Smooth muscle cell (in vitro differentiated cells): ENCODE data around the gene CNOT1. TPM values are rescaled to one million over a fixed set of nuclear protein-coding genes. Genes with fewer than 3 reads are reported as not detected.

Source experiments
- DNase-seq: peaks from one replicate; lab custom pipeline; 2025; ENCODE audit not compliant: unreplicated experiment; lab: John Stamatoyannopoulos, UW
- H2AFZ ChIP-seq: fragments of 200-600 bp; sonication (generic); 2 replicates; pipeline ENCODE4 v1.6.0; 2016; ENCODE audit warnings: antibody characterized with exemption, low read depth, mild to moderate bottlenecking
- H3F3A ChIP-seq: fragments of 200-600 bp; sonication (generic); 2 replicates; pipeline ENCODE4 v1.6.0; 2017; ENCODE audit warnings: antibody characterized with exemption, low read depth
- H3K27ac ChIP-seq: fragments of 200-600 bp; sonication (generic); 2 replicates; pipeline ENCODE4 v1.5.1; 2016; ENCODE audit warnings: low read depth, mild to moderate bottlenecking
- H3K27me3 ChIP-seq: fragments of 200-600 bp; sonication (generic); 2 replicates; pipeline ENCODE4 v1.6.1; 2016; ENCODE audit warnings: low read depth, mild to moderate bottlenecking
- H3K36me3 ChIP-seq: fragments of 200-600 bp; sonication (generic); 2 replicates; pipeline ENCODE4 v1.5.1; 2016; ENCODE audit warnings: low read depth
- H3K4me1 ChIP-seq: fragments of 200-600 bp; sonication (generic); 2 replicates; pipeline ENCODE4 v1.5.1; 2016; ENCODE audit warnings: low read depth
- H3K4me2 ChIP-seq: fragments of 200-600 bp; sonication (generic); 2 replicates; pipeline ENCODE4 v1.6.0; 2016; ENCODE audit warnings: mild to moderate bottlenecking
- H3K4me3 ChIP-seq: fragments of 200-600 bp; sonication (generic); 2 replicates; pipeline ENCODE4 v1.5.1; 2016; ENCODE audit warnings: mild to moderate bottlenecking
- H3K79me2 ChIP-seq: fragments of 200-600 bp; sonication (generic); 2 replicates; pipeline ENCODE4 v1.6.0; 2016; ENCODE audit warnings: low read depth, mild to moderate bottlenecking
- H3K9ac ChIP-seq: fragments of 200-600 bp; sonication (generic); 2 replicates; pipeline ENCODE4 v1.6.0; 2016; ENCODE audit warnings: low read depth
- H3K9me3 ChIP-seq: fragments of 200-600 bp; sonication (generic); replicated peaks from 2 replicates; pipeline ENCODE4 v1.5.1; 2016; ENCODE audit warnings: low read depth
- H4K20me1 ChIP-seq: fragments of 200-600 bp; sonication (generic); 2 replicates; pipeline ENCODE4 v1.6.0; 2016; ENCODE audit warnings: low read depth
- WGBS: methylation state at CpG from one replicate; pipeline ENCODE4 v1.1.7; 2016; ENCODE audit warnings: low lambda C conversion rate; 5-methylcytosine and 5-hydroxymethylcytosine counted together
- polyA plus RNA-seq: library from polyadenylated mRNA; unstranded; fragments of >200 nt; fragmentation: Nextera tagmentation; extraction: Ambion mirVana; gene quantifications from 2 replicates; pipeline ENCODE4 v1.2.1, GENCODE V29; 2016
- total RNA-seq: library from RNA; depleted of rRNA; stranded (reverse); fragments of >200 nt; gene quantifications from 2 replicates; pipeline ENCODE4 v1.2.3, GENCODE V29; 2014
- TF ChIP-seq, protein P1 (sequence below): fragments of 200-600 bp; sonication (generic); IDR thresholded peaks from 2 replicates; pipeline ENCODE4 v1.5.1; 2017; ENCODE audit warnings: borderline replicate concordance, mild to moderate bottlenecking, antibody characterized with exemption; ENCODE audit not compliant: insufficient read depth, poor library complexity, severe bottlenecking

CNOT1 gene
- total and polyA plus RNA-seq, 2 experiments from 2014 or later, result 42.6 to 88.4 TPM

- Histone ChIP-seq H3K9me3 (no peaks in the 10 kb centered on the region), H3K4me2 (no peak overlapping the region), H3K9ac (no peak overlapping the region), H3K27me3 (no peaks in the 10 kb centered on the region), H3K4me3 (no peak overlapping the region), H2AFZ (no peak overlapping the region), H3K36me3 (peaks cover 51% of the 10 kb centered on the region), H3K79me2 (peaks cover 25% of the 10 kb centered on the region), H3F3A (no peaks in the 10 kb centered on the region), H4K20me1 (peaks cover 8% of the 10 kb centered on the region), H3K27ac (no peak overlapping the region), H3K4me1 (no peaks in the 10 kb centered on the region)
- 95% methylated on average over 5 of the region's 5 CpGs for WGBS
- no peak for DNase-seq
- TF ChIP-seq, protein P1, sequence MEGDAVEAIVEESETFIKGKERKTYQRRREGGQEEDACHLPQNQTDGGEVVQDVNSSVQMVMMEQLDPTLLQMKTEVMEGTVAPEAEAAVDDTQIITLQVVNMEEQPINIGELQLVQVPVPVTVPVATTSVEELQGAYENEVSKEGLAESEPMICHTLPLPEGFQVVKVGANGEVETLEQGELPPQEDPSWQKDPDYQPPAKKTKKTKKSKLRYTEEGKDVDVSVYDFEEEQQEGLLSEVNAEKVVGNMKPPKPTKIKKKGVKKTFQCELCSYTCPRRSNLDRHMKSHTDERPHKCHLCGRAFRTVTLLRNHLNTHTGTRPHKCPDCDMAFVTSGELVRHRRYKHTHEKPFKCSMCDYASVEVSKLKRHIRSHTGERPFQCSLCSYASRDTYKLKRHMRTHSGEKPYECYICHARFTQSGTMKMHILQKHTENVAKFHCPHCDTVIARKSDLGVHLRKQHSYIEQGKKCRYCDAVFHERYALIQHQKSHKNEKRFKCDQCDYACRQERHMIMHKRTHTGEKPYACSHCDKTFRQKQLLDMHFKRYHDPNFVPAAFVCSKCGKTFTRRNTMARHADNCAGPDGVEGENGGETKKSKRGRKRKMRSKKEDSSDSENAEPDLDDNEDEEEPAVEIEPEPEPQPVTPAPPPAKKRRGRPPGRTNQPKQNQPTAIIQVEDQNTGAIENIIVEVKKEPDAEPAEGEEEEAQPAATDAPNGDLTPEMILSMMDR, result no peak
These were observed 99.4 kb downstream of the CNOT1 start for GRCh38 chr16:58530179-58530578.

GRCh38 chr16:58519707-58520106 lies 109.9 kb downstream of the CNOT1 start:
- H3K79me2 ChIP-seq, result peaks cover 4% of the 10 kb centered on the region
- no peak overlapping the region for H3K9ac ChIP-seq
- TF ChIP-seq, protein P1, result no peak
- H3K27me3 ChIP-seq, result no peaks in the 10 kb centered on the region
- H3K9me3 ChIP-seq, result no peaks in the 10 kb centered on the region
- no peak overlapping the region for H2AFZ ChIP-seq
- H3K4me2 ChIP-seq, result no peak overlapping the region
- peaks cover 28% of the 10 kb centered on the region for H3F3A ChIP-seq
- H3K27ac ChIP-seq, result no peak overlapping the region
- DNase-seq, result no peak
- peaks cover 44% of the 10 kb centered on the region for H4K20me1 ChIP-seq
- peaks cover 29% of the 10 kb centered on the region for H3K36me3 ChIP-seq
- no peak overlapping the region for H3K4me3 ChIP-seq
- H3K4me1 ChIP-seq, result peaks cover 5% of the 10 kb centered on the region

GRCh38 chr16:58518980-58519368 lies 110.7 kb downstream of the CNOT1 start:
- no peak for DNase-seq
- TF ChIP-seq, protein P1, result no peak
- Histone ChIP-seq H3K9me3 (no peaks in the 10 kb centered on the region), H2AFZ (no peak overlapping the region), H4K20me1 (peaks cover 44% of the 10 kb centered on the region), H3K4me1 (peaks cover 10% of the 10 kb centered on the region), H3K27ac (no peak overlapping the region), H3K4me2 (no peak overlapping the region), H3K9ac (no peak overlapping the region), H3K27me3 (no peaks in the 10 kb centered on the region), H3K79me2 (peaks cover 4% of the 10 kb centered on the region), H3K4me3 (no peak overlapping the region), H3K36me3 (peaks cover 26% of the 10 kb centered on the region), H3F3A (peaks cover 28% of the 10 kb centered on the region)
- WGBS, result 100% methylated on average over 1 of the region's 1 CpG

DNA sequence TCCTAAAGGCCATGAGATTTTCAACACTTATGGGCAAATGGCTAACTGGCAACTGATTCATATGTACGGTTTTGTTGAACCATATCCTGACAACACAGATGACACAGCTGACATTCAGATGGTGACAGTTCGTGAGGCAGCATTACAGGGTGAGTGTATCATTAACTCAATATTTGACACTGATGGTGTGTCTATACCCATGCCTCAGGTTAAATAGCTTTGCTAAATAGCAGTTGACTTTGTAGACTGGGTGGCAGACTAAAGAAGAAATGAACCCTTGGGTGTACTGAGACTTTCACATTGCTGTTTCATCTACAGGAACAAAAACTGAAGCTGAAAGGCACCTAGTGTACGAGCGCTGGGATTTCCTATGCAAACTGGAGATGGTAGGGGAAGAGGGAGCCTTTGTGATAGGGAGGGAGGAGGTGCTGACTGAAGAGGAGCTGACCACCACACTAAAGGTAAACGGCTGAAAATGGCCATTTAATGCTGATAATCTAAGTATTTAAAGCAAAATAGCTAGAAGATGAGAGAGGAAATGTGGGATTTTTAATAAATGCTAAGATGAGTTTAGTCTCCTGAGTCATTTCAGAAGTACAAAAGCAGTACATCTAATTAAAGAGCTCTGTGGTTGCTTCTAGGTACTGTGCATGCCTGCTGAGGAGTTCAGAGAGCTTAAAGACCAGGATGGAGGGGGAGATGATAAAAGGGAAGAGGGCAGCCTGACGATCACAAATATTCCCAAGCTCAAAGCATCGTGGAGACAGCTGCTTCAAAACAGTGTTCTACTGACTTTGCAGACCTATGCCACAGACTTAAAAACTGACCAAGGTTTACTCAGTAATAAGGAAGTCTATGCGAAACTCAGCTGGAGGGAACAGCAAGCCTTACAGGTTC lies 111.3 kb downstream of the CNOT1 start:
- Histone ChIP-seq H3K9ac (no peak overlapping the region), H3K4me3 (no peak overlapping the region), H3K79me2 (peaks cover 2% of the 10 kb centered on the region), H4K20me1 (peaks cover 38% of the 10 kb centered on the region), H3K27ac (no peak overlapping the region), H3K36me3 (peaks cover 23% of the 10 kb centered on the region), H3K4me2 (no peak overlapping the region), H3K9me3 (no peaks in the 10 kb centered on the region), H3K27me3 (no peaks in the 10 kb centered on the region), H3K4me1 (peaks cover 10% of the 10 kb centered on the region), H3F3A (peaks cover 28% of the 10 kb centered on the region), H2AFZ (no peak overlapping the region)
- DNase-seq, result no peak
- WGBS, result 88% methylated on average over 8 of the region's 8 CpGs
- TF ChIP-seq, protein P1, result no peak
